Liver (tissue), 9 donors: ENCODE data around the gene TEX9. TPM values are rescaled to one million over a fixed set of nuclear protein-coding genes. Genes with fewer than 3 reads are reported as not detected.

ENCODE experiments used
- DNase-seq: peaks from one replicate; pipeline ENCODE4 v3.0.0-alpha.2; 2017; ENCODE audit warnings: low spot score
- H3K27ac ChIP-seq, 2 donors: one replicate each; pipeline ENCODE4 v1.7.0; 2013; ENCODE audit warnings: inconsistent platforms in 2 of 2, low read length in 2 of 2, control low read depth in 1 of 2, low read depth in 1 of 2, mild to moderate bottlenecking in 1 of 2
- H3K27me3 ChIP-seq, 4 donors: one replicate each; pipeline versions ENCODE4 v1.6.1 to v1.7.0; 2013; ENCODE audit warnings: low read length in 3 of 4, inconsistent platforms in 1 of 4, mild to moderate bottlenecking in 1 of 4, moderate library complexity in 1 of 4; ENCODE audit not compliant: control insufficient read depth in 4 of 4, insufficient read depth in 4 of 4
- H3K36me3 ChIP-seq, 4 donors: one replicate each; pipeline versions ENCODE4 v1.6.1 to v1.7.0; 2013; ENCODE audit warnings: low read length in 3 of 4, mild to moderate bottlenecking in 3 of 4, low read depth in 1 of 4, moderate library complexity in 1 of 4; ENCODE audit not compliant: control insufficient read depth in 4 of 4, insufficient read depth in 3 of 4
- H3K4me1 ChIP-seq, 4 donors: one replicate each; pipeline versions ENCODE4 v1.6.1 to v1.7.0; 2013; ENCODE audit warnings: low read length in 3 of 4, mild to moderate bottlenecking in 3 of 4, moderate library complexity in 1 of 4; ENCODE audit not compliant: control insufficient read depth in 4 of 4, insufficient read depth in 4 of 4
- H3K4me3 ChIP-seq, 3 donors: one replicate each; pipeline versions ENCODE4 v1.6.1 to v1.7.0; 2013; ENCODE audit warnings: low read length in 3 of 3, control low read depth in 1 of 3, low read depth in 1 of 3, mild to moderate bottlenecking in 1 of 3
- H3K9ac ChIP-seq, 2 donors: one replicate each; pipeline ENCODE4 v1.7.0; 2013; ENCODE audit warnings: low read length in 2 of 2, mild to moderate bottlenecking in 2 of 2, moderate library complexity in 2 of 2, control low read depth in 1 of 2, low read depth in 1 of 2
- H3K9me3 ChIP-seq, 4 donors: one replicate each; pipeline versions ENCODE4 v1.6.1 to v1.7.0; 2013; ENCODE audit warnings: low read length in 3 of 4; ENCODE audit not compliant: control insufficient read depth in 4 of 4
- EGR1 ChIP-seq, 2 donors: IDR thresholded peaks; 2 replicates each; pipeline ENCODE4 v1.6.1; 2016 to 2018; ENCODE audit warnings: antibody characterized with exemption in 2 of 2, low read depth in 2 of 2
- FOXA2 ChIP-seq: IDR thresholded peaks from 2 replicates; pipeline ENCODE4 v1.6.1; 2016; ENCODE audit warnings: antibody characterized with exemption
- HNF4A ChIP-seq, 2 donors: conservative IDR thresholded peaks; 2 replicates each; pipeline ENCODE4 v1.6.1; 2016; ENCODE audit warnings: antibody characterized with exemption in 2 of 2, mild to moderate bottlenecking in 2 of 2
- HNF4G ChIP-seq: IDR thresholded peaks from 2 replicates; pipeline ENCODE4 v1.6.1; 2016; ENCODE audit warnings: antibody characterized with exemption
- JUND ChIP-seq, 2 donors: IDR thresholded peaks; 2 replicates each; pipeline ENCODE4 v1.6.1; 2016; ENCODE audit warnings: antibody characterized with exemption in 2 of 2
- NR2F2 ChIP-seq: IDR thresholded peaks from 2 replicates; pipeline ENCODE4 v1.6.1; 2016; ENCODE audit warnings: antibody characterized with exemption
- RAD21 ChIP-seq, 2 donors: IDR thresholded peaks; 2 replicates each; pipeline ENCODE4 v1.6.1; 2016; ENCODE audit warnings: antibody characterized with exemption in 2 of 2, mild to moderate bottlenecking in 2 of 2
- SP1 ChIP-seq: IDR thresholded peaks from 2 replicates; pipeline ENCODE4 v1.6.1; 2018; ENCODE audit warnings: antibody characterized with exemption, mild to moderate bottlenecking
- TAF1 ChIP-seq: conservative IDR thresholded peaks from 2 replicates; pipeline ENCODE4 v1.6.1; 2016; ENCODE audit warnings: antibody characterized with exemption, mild to moderate bottlenecking
- WGBS: extraction: QIAGEN DNeasy Blood & Tissue Kit; methylation state at CpG from one replicate; pipeline ENCODE4 v1.1.7; 2013; 5-methylcytosine and 5-hydroxymethylcytosine counted together
- polyA plus RNA-seq, 2 donors: library from polyadenylated mRNA; stranded (reverse) in 1 of 2; unstranded in 1 of 2; fragments of 200-250 nt in 1 of 2; fragments of >200 nt in 1 of 2; fragmentation: Nextera tagmentation in 1 of 2; extraction: Ambion mirVana in 1 of 2; gene quantifications; one replicate each; pipeline versions ENCODE4 v1.2.1 to v1.2.3, GENCODE V29; 2013 to 2015
- total RNA-seq, 2 donors: library from RNA; depleted of rRNA; stranded (reverse); fragments of >200 nt; gene quantifications; one replicate each; pipeline ENCODE4 v1.2.3, GENCODE V29; 2014
- TF ChIP-seq, protein P1 (sequence below): fragments of 150-350 bp; IDR thresholded peaks from 2 replicates; pipeline ENCODE4 v1.5.1; 2017; ENCODE audit warnings: improper control_type of control experiment, low read depth, low read length; ENCODE audit not compliant: missing input control
- TF ChIP-seq, protein P2 (sequence below): IDR thresholded peaks from 2 replicates; pipeline ENCODE4 v1.6.1; 2016; ENCODE audit warnings: antibody characterized with exemption, mild to moderate bottlenecking
- TF ChIP-seq, protein P3 (sequence below): IDR thresholded peaks from 2 replicates; pipeline ENCODE4 v1.6.1; 2016; ENCODE audit warnings: antibody characterized with exemption
- donor health status: healthy.
- donor health status: healthy.
- donor health status: healthy.
- donor health status: healthy.
- donor health status: healthy.

The TEX9 gene
- total and polyA plus RNA-seq, 4 donors, result 0.48 to 1.4 (median 0.90) TPM

DNA sequence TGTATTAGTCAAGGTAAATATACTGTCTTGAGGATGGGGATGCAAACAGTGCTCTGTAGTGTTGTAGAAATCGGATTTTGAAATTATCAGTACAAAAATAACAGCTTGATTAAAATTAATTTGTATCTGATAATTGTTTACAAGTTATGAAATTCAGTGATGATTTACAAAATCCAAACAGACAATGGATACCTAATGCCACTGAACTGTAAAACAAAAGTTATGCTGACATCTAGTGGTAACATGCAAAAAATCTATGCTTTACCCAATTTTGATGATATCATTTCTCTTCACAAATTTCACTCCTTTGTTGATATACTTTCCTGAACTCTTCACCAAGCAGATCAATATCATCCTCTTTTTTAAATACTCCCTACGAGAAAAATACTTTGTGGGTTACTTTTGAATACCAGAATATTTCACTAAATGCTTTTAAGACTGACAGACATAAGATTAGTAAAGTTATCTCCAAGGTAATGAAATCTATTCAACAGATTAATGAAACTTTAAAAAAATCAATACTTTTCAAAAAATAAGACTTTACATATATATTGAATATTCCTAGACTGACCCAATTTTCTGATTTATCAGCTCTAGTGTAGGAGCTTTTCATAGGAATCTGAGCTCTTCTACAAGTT is 63.7 kb downstream of the TEX9 start:
- Histone ChIP-seq H3K9me3 (no peaks in the 10 kb centered on the region), H3K27me3 (no peaks in the 10 kb centered on the region), H3K4me1 (no peaks in the 10 kb centered on the region), H3K36me3 (no peaks in the 10 kb centered on the region), H3K9ac (no peak overlapping the region), H3K27ac (no peak overlapping the region), H3K4me3 (no peak overlapping the region)
- 8% methylated on average over 2 of the region's 2 CpGs for WGBS
- TF ChIP-seq RAD21 (IDR thresholded peaks at IDR 0.05) (peak; percentile 75 to 80), HNF4A (conservative IDR thresholded peaks at IDR 0.05) (no peak)
- TF ChIP-seq, protein P1, sequence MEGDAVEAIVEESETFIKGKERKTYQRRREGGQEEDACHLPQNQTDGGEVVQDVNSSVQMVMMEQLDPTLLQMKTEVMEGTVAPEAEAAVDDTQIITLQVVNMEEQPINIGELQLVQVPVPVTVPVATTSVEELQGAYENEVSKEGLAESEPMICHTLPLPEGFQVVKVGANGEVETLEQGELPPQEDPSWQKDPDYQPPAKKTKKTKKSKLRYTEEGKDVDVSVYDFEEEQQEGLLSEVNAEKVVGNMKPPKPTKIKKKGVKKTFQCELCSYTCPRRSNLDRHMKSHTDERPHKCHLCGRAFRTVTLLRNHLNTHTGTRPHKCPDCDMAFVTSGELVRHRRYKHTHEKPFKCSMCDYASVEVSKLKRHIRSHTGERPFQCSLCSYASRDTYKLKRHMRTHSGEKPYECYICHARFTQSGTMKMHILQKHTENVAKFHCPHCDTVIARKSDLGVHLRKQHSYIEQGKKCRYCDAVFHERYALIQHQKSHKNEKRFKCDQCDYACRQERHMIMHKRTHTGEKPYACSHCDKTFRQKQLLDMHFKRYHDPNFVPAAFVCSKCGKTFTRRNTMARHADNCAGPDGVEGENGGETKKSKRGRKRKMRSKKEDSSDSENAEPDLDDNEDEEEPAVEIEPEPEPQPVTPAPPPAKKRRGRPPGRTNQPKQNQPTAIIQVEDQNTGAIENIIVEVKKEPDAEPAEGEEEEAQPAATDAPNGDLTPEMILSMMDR, result peak; percentile 43
- no peak for DNase-seq

DNA sequence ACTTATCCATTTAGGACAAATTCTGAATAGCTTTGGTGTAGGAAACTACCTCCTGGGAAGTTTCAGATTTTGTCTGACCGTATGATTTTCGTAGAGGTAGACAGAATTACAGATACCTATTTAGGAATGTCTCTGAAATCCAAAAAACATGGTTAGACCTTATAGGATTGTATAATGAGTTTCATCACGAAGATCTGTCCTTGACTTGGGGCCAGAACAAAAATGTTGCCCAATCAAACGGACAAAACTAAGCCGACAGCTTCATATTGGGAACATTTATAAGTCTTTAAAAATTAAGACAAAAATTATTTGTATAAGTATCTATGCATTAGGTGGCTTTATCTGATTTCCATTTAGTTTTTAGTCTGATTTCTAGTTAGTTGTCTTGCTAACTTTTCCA is 67.1 kb downstream of the TEX9 start:
- Histone ChIP-seq H3K4me3 (no peak overlapping the region), H3K27me3 (no peaks in the 10 kb centered on the region), H3K9ac (no peak overlapping the region), H3K27ac (no peak overlapping the region), H3K9me3 (no peaks in the 10 kb centered on the region), H3K36me3 (no peaks in the 10 kb centered on the region), H3K4me1 (no peaks in the 10 kb centered on the region)
- 64% methylated on average over 5 of the region's 5 CpGs for WGBS
- DNase-seq, result no peak
- no peak for TF ChIP-seq TAF1
- TF ChIP-seq NR2F2, result no peak

DNA sequence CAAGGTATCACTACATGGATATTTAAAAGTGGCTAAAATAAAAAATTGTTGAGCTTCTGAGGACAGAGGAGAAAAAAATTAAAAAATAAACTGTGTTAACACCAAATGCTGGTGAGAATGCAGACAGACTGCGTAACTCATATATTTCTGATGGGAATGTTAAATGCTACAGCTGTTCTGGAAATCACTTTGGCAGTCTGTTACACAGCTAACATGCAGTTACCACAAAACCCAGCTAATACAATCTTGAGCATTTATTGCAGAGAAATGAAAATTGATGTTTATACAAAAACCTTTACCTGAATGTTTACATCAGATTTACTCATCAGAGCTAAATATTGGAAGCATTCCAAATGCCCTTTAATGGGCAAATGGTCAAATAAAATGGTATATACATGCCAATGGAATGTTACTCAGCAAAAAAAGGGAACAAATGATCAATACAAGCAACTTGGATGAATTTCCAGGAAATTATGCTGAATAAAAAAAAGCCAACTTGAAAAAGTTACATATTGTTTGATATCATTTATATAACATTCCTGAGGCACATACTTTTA is 75.1 kb downstream of the TEX9 start:
- Histone ChIP-seq H3K27ac (no peak overlapping the region), H3K9me3 (no peaks in the 10 kb centered on the region), H3K4me1 (no peaks in the 10 kb centered on the region), H3K36me3 (no peaks in the 10 kb centered on the region), H3K9ac (no peak overlapping the region), H3K4me3 (no peak overlapping the region), H3K27me3 (no peaks in the 10 kb centered on the region)
- TF ChIP-seq SP1, result no peak
- no peak for TF ChIP-seq NR2F2
- no peak for TF ChIP-seq TAF1
- TF ChIP-seq JUND (IDR thresholded peaks at IDR 0.05), result no peak
- TF ChIP-seq FOXA2, result no peak
- 95% methylated on average over 1 of the region's 1 CpG for WGBS
- no peak for DNase-seq

DNA sequence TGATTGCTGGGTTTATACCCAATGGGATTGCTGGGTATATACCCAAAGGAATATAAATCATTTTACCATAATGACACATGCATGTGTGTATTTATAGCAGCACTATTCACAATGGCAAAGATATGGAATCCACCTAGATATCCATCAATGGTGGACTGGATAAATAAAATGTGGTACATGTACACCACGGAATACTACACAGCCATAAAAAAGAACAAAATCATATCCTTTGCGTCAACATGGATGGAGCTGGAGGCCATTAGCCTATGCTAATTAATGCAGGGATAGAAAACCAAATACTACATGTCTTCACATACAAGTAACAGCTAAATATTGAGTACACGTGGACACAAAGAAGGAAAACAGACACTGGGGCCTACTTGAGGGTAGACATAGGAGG is 77.1 kb downstream of the TEX9 start:
- Histone ChIP-seq H3K9me3 (no peaks in the 10 kb centered on the region), H3K4me1 (no peaks in the 10 kb centered on the region), H3K36me3 (no peaks in the 10 kb centered on the region), H3K9ac (no peak overlapping the region), H3K27ac (no peak overlapping the region), H3K27me3 (no peaks in the 10 kb centered on the region), H3K4me3 (no peak overlapping the region)
- no peak for DNase-seq
- 98% methylated on average over 3 of the region's 3 CpGs for WGBS
- TF ChIP-seq RAD21 (IDR thresholded peaks at IDR 0.05) (no peak), FOXA2 (no peak), NR2F2 (no peak), HNF4G (no peak), SP1 (no peak), EGR1 (IDR thresholded peaks at IDR 0.05; ENCODE audit: low read depth in 2 of 2) (no peak)
- TF ChIP-seq, protein P2, sequence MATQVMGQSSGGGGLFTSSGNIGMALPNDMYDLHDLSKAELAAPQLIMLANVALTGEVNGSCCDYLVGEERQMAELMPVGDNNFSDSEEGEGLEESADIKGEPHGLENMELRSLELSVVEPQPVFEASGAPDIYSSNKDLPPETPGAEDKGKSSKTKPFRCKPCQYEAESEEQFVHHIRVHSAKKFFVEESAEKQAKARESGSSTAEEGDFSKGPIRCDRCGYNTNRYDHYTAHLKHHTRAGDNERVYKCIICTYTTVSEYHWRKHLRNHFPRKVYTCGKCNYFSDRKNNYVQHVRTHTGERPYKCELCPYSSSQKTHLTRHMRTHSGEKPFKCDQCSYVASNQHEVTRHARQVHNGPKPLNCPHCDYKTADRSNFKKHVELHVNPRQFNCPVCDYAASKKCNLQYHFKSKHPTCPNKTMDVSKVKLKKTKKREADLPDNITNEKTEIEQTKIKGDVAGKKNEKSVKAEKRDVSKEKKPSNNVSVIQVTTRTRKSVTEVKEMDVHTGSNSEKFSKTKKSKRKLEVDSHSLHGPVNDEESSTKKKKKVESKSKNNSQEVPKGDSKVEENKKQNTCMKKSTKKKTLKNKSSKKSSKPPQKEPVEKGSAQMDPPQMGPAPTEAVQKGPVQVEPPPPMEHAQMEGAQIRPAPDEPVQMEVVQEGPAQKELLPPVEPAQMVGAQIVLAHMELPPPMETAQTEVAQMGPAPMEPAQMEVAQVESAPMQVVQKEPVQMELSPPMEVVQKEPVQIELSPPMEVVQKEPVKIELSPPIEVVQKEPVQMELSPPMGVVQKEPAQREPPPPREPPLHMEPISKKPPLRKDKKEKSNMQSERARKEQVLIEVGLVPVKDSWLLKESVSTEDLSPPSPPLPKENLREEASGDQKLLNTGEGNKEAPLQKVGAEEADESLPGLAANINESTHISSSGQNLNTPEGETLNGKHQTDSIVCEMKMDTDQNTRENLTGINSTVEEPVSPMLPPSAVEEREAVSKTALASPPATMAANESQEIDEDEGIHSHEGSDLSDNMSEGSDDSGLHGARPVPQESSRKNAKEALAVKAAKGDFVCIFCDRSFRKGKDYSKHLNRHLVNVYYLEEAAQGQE, result no peak
- TF ChIP-seq, protein P3, sequence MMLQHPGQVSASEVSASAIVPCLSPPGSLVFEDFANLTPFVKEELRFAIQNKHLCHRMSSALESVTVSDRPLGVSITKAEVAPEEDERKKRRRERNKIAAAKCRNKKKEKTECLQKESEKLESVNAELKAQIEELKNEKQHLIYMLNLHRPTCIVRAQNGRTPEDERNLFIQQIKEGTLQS, result no peak
- TF ChIP-seq, protein P1, result no peak
